GOT3 (cell line): ENCODE measurements around the gene SH3GLB1.

Experiments
- DNase-seq: peaks from one replicate; lab custom pipeline; 2025; ENCODE audit warnings: mixed read lengths; lab: John Stamatoyannopoulos, UW

Gene SH3GLB1

GRCh38 chr1:86733340-86733739 lies 29.0 kb downstream of the SH3GLB1 start:
- no peak for DNase-seq

DNA sequence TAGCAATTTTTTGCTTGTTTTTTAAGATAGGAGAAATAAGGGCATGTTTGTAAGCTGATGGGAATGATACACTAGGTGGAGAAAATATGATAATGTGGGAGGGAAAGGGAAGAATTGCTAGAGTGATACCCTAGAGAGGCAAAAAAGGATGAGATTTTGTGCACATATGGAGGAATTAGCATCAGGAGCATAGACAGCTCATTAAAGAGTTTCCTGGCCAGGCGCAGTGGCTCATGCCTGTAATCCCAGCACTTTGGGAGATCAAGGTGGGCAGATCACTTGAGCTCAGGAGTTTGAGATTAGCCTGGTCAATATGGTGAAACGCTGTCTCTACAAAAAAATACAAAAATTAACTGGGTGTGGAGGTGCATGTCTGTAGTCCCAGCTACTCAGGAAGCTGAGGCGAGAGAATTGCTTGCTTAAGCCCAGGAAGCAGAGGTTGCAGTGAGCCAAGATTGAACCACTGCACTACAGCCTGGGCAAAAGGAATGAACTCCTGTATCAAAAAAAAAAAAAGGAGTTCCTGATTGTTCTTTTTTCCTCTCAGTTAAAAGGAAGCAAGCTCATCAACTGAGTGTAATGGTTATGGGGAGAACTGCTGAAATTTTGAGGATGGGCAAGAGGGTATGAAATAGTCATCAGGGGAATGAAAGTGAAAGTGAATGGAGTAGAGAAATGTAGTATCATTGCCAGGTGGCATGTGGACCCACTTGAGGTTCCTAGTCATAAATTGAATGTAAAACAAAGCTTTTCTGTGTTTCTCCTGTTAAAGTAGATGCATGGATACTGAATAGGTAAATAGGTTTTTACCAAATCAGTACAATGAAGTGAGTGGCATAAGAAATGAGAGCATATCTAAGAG lies 35.5 kb downstream of the SH3GLB1 start:
- DNase-seq, result no peak

DNA sequence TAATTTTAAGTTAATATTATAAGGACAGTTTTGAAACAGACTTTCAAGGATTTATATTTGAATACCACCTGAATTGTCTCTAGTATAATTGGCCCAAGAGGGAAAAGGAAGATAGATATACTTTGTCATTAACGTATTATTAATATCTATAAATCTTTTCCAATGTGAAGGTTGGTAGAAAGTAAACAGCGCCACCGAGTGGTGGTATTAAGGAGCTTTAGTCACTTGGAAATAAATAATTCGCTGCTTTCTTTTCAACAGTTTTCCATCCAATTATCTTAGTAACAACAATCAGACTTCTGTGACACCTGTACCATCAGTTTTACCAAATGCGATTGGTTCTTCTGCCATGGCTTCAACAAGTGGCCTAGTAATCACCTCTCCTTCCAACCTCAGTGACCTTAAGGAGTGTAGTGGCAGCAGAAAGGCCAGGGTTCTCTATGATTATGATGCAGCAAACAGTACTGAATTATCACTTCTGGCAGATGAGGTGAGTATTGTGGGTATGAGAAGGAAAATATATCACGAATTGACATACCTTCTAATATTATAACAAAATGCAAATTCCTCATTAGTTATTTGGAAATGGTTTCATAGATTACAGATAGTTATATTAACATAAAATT lies 37.7 kb downstream of the SH3GLB1 start:
- no peak for DNase-seq

- no peak for DNase-seq
Observed at GRCh38 chr1:86747304-86747703, 42.9 kb downstream of the SH3GLB1 start.

- DNase-seq, result no peak
Observed at GRCh38 chr1:86748622-86749373, 44.4 kb downstream of the SH3GLB1 start.

DNA sequence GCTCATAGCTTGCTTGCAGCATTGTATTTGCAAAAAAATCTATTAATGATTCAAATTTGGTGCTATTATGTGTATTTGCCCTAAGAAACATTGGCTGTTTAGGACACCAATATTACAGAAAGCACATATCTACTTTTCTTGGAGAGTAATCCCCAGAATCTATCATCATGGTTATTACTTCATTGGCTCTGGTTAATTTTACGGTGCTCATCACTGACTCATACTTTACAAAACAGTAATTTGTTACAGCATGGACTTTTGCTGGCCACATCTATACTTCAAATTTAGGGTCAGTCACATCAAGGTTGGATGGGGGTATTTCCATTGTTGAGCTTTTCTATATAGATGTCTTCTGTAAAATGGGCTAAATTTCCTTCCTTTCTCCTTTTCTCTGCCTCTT lies 45.7 kb downstream of the SH3GLB1 start:
- no peak for DNase-seq

- DNase-seq, result no peak
Observed at GRCh38 chr1:86750530-86750929, 46.2 kb downstream of the SH3GLB1 start.

GRCh38 chr1:86751923-86752322 lies 47.5 kb downstream of the SH3GLB1 start:
- DNase-seq, result no peak

- no peak for DNase-seq
Observed at GRCh38 chr1:86753700-86754099, 49.3 kb downstream of the SH3GLB1 start.

GRCh38 chr1:86754265-86754974 lies 50.0 kb downstream of the SH3GLB1 start:
- DNase-seq, result no peak

- no peak for DNase-seq
Observed at GRCh38 chr1:86756062-86756406, 51.7 kb downstream of the SH3GLB1 start.

DNA sequence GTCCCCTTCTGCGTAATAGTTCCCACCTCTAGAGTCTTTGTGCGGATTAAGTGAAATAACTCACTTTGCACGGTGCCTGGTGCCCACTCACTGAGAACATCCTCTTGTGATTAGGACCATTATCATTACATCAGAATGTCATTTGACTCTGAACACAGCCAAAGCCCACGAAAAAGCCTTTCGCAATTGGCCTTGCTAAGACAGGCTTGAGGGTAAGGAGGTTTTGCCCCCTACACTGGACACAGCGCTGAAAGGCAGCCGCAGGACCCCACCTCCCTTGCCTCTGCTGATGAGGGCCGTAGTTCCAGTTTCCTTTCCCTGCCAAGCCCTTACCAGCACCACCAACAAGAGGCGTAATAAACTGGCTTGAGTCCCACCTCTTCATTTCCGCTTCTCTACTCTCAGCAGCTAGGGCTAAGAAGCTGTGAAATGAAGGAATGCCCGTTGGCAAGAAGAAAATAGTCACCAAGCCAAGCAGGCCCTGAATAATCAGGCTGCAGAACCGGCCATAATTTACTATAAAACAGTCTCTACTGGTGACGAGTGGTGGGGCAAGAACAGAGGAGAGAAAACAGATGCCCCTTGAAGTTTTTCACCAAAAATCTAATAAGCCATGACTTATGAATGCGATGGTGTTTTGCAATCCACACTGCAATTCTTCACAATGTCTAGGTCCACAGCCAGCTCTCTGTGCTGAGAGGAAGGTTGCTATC lies 53.1 kb downstream of the SH3GLB1 start:
- no peak for DNase-seq

- DNase-seq, result no peak
Observed at GRCh38 chr1:86758570-86758969, 54.2 kb downstream of the SH3GLB1 start.

- no peak for DNase-seq
Observed at GRCh38 chr1:86760199-86760598, 55.8 kb downstream of the SH3GLB1 start.

DNA sequence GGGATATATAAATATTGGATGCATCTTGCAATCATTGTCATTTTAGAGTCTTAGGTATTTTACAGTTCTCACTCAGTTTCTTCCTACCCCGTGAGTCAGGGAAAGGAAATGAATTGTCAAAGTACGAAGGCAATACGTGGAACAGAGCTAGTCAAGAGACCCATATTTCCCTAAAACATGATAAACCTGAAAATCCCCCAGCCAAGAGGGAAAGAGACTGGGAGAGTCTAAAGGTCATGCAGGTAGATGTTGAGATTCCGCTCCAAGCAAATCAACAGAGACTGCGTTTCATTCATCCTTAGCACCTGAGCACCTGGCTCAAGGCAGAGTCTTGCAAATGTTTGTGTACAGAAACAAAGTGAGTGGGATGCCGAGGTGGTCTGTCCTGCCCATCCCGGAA lies 58.0 kb downstream of the SH3GLB1 start:
- no peak for DNase-seq

DNA sequence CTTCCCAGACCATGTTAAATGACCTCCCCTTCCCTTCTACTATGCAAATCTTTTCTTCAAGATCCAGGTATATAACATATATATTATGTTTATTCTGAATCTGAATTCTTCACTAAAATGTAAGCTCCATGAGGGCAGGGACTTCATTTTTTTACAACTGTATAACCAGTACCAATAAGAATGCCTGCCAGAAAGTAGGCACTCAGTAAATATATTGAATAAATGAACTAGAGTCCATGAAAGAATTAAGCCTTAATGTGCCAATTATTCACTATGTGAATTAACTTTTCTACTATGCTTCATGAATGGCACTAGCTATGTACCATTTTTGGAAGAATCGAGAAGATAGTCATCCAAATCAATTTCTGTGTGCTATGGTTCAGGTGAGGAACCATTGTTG lies 60.1 kb downstream of the SH3GLB1 start:
- no peak for DNase-seq

DNA sequence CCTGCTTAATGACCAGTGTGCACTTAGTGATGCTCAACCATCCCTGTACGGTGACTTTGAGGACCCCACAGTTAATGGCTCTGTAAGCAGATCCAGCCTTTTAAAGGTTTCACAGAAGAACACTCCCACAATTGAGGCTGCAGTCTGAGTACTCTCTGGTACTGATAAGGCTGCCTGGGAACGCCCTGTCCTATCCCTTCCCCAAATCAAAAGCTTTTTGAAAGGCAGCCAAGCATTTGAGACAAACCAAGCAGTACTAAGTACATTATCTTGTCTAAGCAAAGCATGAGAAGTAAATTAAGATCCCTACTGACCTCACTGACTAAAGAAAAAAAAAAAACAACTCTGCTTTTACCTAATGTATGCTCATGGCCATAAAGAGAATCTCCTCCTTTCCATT lies 60.7 kb downstream of the SH3GLB1 start:
- no peak for DNase-seq

GRCh38 chr1:86765674-86766073 lies 61.3 kb downstream of the SH3GLB1 start:
- DNase-seq, result no peak

- no peak for DNase-seq
Observed at GRCh38 chr1:86768554-86768953, 64.2 kb downstream of the SH3GLB1 start.

DNA sequence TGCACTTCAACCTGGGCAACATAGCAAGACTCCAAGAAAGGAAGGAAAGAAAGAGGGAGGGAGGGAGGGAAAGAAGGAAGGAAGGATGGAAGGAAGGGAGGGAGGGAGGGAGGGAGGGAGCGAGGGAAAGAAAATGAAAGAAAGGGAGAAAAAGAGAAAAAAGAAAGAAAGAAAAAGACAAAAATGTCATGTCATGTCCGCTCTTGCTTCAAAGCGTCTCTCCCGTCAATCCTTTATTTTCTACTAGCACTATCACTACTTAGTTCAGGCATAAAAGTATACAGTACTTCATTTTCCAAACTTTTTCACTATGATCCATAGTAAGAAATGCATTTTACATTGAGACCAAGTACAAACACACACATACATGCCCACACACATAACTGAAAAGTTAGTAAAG lies 64.7 kb downstream of the SH3GLB1 start:
- no peak for DNase-seq
